Fibroblast of skin of right quadriceps (primary cell): ENCODE measurements around the gene SFTPD.

Experiments
- DNase-seq: peaks from one replicate; pipeline ENCODE4 v3.0.0-alpha.2; 2013

SFTPD gene

DNA sequence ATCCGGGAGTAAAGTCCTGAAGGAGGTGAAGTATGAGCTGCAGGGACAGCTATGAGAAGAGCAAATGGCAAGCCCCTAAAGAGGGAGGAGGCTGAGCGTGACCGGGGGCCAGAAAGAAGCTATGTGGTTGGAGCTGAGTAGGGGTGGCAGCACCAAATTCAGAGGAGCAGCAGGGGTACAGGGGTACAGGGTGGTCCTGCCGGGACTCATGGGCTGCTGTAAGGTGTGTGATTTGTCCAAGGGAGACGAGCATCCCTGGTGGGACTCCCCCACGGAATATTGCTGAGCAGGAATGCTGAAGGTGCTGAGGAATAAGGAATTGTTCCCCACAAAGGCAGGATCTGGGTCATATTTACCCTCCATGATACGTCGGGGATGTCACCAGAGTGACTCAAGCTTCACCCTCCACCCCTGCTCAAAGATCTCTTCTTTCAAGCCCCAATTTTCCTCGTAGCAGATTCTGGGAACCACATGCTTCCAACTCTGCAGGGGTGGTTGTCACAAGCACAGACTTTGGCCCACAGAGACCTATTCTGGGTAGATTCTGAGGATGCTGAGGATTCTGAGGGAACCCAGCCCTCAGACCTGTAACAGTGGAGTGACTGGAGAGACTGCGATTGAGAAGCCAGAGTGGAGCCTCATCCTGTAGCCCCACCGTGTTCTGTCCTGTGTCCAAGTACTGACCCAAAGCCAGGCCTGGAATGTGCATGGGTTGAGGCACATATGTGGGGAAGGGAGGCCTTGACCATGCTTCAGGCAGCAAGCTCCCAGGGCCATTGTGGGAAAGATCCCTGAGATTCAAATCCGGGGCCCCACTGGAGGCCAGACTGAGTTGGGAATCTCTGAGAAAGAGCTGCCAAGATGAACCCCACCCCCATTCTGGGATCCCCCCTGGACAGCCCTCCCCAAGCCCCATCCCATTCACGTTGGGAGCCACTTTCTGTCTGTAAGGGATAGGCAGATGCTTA is 4.2 kb downstream of the SFTPD start:
- no peak for DNase-seq

DNA sequence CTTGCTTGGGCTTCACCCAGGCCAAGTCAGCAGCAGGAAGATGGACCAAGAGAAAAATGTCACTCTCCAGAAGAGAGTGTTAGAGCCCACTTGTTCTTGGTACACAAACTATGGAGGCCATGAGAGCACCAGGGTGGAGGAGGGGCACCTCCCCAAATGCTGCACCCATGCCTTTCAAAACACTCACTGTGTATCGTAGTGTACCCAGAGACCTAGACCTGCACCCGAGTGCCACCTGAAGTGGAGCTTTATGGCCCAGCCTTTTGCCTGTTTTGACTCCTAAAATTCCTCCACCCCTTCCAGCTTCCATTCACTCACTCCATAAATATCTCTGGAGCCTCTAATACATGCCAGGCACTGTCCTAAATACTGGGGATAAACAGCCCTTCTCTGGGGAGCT is 5.0 kb downstream of the SFTPD start:
- no peak for DNase-seq

DNA sequence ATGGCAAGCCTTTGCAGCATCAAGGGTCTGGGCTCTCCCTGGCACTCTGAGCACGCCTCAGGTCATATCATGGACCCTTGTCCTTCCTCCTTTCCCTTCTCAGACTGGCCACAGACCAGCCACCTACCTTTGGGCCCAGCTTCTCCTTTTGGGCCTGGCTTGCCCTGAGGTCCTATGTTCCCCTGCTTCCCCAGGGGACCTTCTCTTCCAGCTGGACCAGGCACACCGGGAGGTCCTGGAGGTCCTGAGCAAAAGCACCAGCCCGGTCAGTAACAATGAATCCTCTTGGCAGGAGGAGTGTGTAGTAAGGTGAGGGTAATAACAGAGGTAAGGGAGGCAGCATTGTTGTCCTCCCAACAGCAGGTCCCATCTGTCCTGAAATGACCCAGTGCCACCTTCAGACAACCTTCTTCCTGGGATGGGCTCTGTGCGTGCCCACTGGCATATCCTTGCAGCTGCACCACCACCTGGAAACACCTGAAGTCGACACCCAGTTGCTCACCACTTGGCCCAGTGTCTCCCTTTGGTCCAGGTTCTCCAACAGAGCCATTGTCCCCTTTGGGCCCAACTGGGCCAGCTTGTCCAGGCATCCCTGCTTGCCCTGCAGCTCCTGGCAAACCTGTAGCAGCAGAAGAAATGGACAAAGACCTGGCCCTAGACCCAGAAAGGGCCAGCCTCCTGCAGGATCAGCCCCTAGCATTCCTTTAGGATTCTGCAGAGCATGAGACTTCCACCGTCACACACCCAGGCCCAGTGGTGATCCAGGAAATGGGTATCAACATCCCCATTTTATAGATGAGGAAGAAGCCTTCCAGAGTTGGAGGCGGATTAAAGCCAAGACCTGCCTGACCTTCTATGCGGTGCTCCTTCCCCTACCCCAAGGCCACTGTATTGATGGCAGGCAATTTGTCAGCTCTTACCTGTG is 6.4 kb downstream of the SFTPD start:
- DNase-seq = no peak

DNA sequence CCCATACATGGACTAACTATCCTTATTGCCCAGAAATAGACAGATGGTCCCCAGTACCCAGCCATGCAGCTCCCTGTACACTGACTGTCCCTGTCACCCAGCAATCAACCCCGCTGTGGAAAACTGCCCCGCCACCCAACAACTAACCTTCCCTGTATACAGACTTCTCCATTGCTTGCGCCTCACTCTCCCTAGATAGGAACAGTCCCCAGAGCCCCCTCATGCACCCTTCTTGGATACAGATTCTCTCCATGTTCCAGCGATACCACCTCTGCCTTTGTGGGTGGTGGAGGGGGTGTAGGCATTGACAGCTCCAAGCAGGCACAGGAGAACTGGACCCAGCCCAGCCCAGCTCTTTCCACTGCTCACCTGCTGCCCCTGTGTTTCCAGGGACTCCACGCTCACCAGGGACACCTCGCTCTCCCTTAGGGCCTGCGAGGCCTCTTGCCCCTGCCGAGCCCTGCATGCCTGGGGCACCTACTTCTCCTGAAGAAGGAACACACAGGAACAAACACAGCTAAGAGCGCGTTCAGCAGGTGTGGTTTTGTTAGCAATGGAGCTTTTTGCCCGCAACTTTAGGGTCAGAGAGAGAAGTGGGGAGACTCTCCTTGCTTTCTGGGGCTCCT is 7.2 kb downstream of the SFTPD start:
- no peak for DNase-seq

DNA sequence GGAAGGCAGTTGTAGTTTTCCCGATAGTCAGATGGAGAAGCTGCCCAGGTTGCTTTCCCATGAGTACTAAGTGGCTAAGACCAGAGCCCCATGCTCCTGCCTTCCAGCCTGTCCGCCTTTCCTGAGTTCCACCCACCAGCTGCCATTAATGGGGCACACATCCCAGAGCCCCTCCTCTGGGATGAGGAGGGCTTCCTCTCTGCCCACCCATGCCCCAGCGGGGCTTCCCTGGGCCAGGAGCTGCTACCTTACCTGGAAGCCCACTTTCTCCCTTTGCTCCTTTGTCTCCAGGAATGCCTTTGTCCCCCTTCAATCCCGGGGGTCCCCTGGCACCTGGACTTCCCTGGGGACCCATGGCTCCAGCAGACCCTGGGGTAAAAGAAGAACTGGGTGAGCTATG is 7.8 kb downstream of the SFTPD start:
- DNase-seq = no peak

DNA sequence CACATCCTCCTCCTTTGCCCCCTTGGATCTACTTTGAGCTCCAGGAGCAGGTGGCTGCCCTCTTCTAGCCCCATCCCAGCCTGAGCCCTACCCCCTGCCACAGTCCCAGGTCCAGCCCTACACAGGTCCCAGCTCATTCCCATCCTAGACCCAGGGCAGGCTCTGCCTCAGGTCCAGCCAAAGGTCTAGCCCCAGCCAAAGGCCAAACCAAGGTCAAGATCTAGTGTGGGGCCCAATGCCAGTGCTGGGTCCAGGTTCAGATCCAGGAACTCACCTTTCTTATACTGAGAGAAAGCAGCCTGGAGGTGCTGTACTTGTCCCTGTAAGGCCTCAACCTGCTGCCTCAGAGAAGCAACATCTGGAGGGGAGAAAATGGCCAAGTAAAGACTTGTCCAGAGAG is 8.5 kb downstream of the SFTPD start:
- no peak for DNase-seq

DNA sequence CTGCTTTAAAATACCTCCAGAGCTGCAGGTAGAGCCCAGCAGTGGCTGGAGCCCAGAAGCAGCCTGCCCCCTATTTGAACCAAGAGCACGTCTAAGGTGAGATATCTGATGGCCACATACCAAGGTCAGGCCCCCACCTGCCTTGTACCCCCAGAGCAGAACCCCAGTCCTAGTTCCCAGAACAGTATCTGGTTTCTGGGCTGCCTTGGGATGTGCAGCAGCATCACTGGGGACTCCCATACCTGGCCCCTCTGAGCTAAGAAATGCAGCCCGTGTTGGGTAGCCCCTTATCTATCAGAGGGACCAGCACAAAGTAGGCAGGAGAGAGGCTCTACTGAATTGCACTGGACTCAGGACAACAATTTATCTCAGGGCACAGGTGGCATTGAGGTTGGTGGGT is 8.9 kb downstream of the SFTPD start:
- DNase-seq = no peak

DNA sequence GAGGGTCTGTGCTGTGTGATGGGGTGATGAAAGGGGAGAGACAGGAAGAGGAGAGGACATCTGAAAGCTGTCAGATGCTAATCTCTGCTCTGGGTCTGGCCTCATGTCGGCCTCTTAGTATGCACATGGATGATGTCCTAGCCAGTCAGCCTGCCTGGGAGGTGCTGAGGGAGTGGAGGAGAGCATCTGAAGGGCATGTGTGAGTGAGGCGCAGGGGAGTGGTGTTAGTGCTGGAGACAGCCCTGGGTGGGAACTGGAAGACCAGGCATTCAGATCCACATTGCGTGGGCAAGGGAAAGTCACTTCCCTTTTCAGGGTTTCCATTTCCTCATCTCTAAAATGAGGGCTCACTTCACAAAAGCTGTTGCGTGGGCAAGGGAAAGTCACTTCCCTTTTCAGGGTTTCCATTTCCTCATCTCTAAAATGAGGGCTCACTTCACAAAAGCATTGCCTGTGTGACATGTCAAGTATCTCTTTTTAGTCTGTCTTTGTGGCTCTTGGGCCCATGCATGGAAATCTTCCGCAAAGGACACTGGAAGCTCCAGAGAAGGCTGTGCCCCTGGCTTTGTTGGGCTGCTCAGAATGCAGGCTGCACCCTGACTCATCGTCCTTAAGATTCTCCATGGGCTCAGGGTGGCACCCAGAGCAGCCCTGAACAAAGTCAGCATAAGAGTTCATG is 10.0 kb downstream of the SFTPD start:
- no peak for DNase-seq

DNA sequence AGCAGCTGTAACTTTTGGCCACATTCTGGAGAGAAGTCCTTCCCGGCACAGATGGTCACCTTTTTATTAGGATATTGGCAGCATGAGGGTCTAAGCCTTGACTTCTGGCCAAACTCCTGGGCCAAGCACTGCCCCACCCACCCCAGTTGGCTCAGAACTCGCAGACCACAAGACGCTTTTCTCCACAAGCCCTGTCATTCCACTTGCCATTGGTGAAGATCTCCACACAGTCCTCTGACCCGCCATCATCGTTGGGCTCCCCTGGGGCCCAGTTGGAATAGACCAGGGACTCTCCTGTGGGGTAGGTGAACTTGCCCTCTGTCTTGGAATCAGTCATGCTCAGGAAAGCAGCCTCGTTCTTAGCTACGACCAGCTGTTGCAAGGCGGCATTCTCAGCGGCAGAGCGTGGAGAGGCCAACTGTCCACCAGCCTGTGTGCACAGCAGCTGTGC is 11.2 kb downstream of the SFTPD start:
- DNase-seq = no peak

DNA sequence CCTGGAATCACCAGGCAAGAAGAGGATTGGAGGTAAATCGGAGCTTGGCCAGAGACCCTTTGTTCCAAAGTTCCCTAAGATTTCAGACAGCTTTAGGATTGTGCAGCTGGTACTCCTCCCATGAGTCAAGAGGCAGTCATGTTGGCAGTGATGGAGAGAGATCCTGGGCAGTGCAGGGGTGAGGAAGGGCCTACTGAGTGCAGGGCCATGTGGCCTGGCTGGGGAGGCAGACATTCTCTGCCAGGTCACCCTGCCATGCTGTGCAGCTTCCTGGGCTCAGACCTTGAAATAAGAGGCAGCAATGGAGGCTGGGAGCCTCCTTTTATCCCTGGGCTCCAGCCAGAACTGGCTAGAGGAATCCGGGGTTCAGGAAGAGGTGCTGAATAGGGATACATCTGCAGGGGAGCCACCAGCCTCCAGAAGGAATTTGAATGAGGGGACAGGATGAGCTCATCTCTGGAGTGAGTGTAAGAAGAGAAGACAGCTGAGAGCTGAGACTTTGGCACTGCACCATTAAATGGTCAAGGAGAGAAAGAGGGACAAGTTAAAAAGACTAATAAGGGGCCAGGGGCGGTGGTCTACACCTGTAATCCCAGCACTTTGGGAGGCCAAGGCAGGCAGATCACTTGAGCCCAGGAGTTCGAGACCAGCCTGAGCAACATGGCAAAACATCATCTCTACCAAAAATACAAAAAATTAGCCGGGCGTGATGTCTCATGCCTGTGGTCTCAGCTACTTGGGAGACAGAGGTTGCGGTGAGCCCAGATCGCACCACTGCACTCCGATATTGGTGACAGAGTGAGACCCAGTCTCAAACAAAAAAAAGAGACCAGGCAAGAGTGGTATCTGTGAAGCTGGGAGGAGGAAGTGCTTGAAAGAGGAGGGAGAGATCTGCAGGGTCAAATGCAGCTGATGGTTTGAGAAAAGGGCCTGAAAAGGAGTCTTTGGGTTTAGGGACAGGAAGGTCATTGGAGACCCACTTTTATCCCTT is 12.0 kb downstream of the SFTPD start:
- no peak for DNase-seq

DNA sequence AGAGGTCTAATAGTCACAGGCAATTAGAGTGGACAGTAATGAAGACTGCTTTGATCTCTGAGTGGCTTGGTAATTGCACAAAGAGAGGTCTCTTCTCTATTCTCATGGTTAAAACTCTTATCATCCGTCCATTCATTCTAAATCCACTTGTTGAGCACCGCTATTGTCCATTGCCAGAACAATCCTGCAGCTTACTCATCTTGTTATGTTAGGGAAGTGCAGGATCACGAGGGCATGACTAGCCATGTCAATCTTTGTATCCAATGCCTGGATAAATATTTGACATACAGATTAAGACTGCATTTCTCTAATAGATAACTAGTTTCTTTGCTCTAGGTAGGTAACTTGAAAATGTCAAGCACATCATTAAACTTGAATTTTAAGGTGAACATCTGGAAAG is 14.9 kb downstream of the SFTPD start:
- no peak for DNase-seq

DNA sequence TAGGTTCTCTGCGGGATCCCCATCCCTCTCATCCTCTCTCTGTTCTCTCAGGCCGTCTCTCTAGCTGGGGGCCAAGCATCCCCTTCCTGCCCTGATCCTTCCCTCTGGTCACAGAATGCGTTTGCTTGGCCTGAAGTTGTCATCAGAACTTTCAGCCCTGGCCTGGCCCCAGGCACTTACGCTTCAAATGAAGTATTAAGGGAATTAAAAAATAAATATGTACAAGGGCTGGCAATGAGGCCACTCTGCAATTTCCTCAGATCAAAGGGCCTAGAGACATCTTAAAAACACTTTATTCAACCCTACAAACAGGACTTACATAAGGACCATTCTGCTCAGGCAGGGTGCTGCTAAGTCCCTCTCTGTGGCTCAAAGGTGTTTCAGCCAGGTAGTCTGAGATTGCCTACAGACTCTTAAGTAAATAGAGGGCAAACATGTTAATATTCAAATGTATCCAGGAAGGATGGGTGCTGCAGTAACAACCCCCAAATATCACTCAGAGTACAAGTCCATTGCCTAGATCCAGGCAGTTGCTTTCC is 16.0 kb downstream of the SFTPD start:
- no peak for DNase-seq

DNA sequence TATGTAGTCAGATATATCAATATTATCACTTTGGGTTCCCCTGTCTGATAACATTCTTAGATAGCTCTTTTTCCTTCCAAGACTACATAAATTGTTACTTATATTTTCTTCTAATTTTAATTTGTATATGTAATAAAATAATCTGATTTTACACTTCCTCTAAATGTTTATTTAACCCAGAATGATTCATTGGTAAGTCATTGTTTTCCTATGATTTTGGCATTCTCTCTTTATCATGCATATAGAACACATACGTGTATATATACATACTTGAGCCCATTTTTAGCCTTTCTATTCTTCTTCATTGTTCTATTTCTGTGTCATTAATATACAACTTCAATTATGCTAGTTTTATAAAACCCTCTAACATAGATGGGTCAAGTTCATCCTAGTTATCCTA is 16.6 kb downstream of the SFTPD start:
- DNase-seq = no peak

DNA sequence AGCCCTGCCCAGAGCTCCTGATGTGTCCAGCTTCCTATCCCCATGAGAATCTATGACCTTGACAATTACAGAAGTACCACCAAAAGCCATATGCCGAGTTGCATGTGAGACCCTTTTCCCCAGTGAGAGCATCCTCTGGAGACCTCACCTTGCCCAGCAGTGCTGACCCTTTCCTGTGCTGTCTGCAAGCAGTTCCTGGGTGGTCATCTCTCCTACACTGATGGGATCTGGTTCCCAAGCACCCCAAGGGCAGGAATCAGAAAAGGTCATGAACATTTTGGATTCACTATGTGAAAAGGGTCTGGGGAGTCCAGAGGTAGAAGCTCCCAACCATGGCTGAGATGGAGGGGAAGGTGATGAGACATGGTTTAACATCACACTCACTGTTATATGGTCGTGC is 18.2 kb downstream of the SFTPD start:
- no peak for DNase-seq

DNA sequence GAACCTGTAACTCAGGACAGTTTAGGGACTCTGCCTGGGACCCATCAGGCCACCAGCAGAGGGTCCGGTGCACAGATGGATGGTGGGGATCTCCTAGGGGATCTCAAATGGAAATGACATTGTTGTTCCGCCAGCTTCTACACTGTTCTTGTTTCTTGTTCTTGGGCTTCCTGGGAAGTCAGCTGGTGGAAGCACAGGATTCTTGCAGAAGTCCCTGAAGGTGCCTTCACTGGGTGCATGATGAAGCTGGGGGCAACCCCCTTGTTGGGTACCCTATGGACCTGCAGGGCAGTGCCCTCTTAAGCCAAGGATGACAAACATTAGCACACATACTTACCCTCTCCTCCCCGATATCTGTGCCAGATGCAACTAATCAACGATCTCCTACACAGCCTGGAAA is 18.6 kb downstream of the SFTPD start:
- DNase-seq = no peak

DNA sequence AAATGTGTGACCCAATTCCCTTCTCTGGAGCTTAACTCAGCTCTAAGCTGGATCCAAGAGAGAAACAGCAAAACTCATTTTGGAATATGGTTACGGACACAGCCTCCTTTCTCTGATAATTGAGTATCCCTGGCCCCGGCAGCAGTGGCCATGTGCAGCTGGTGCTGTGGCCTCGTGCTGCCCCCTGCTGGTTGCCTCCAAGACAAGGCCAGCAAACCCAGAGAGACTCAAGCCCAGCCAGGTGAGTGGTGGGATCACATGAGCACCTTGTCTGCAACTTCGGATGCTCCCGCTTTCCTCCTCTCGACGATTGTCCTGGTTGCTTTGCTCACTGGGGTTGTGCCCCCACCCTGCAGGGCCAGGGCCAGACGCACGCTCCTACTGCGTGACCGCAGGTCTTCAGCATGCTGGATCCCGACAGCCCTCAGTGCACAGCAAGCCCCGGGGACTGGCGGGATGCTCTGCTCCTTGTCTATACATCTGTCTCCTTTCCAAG is 19.4 kb downstream of the SFTPD start:
- peak; percentile 60 for DNase-seq

DNA sequence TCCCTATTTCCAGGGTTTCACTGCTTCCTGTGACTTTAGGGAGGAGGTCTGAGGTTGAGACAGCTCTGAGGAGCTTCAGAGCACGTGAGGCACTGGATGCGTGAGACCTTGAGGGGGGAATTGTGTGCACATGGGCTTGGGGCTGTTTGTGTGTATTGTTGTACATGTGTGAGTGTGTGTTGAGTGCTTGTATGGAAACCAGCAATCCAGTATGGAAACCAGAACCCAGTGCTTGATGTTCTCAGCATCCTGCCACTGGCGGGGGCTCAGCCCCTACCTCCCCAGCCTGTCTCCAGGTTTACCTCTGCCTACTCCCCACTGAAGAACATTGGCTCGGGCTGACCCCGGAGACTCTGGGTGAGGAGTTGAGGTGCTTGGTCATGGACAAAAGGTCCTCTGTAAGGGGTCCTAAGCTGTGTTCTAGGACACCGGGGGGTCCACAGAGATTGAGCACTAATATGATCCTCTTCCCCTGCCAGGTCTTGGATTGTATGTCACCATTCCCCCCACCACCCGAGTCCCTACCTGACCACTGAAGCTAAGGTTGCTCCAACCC is 20.8 kb downstream of the SFTPD start:
- no peak for DNase-seq

DNA sequence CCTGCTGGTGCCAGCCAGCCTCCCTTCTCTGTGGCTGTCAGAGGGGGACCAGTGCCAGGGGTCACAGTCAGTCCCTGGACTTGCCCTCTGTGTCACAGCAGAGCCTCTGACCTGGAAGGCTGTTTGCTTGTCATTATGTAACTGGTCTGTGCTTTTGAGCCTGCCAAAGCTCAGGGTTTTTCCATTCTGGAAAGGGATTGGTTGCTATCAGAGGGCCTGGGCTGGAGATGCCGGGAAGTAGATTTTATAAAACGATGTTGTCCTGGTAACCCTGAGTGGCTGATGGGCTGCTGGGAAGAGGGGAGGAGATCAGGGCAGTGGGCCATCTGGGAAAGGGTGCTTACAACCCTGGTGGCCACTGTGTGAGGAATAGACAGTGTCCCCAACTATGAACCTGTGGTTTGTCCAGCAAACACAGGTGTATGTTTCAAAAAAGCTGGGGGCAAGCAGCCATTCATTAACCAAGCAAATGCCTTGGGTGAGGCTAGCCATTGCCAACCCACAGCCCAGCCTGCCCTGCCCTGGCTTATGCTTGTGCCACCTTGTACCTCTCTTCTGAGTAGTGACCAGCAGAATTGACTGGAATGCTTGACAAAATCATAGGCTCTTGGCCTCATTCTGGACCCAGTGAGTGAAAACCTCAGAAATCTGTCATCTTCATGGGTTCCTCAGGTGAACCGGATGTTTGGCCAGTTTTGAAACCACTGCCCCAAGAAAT is 21.6 kb downstream of the SFTPD start:
- DNase-seq = no peak

DNA sequence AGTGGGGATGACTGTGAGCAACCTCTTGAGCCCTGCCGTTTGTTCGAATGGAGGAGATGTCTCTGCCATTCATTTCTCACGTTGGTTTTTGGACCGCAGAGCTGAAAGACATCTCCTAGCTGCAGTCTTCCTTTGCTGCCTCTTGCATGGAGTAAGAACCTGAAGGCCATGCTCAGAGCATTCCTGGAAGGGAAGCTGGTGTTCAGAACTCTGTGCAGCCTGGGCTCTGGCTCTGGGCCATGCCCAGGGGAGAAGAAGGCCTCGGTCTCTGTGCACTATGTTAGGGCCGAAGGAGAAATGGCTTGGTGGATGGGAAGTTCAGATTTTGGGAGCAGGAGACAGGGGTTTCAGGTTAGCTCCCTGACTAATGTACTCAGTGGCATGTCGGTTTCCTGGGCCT is 22.9 kb downstream of the SFTPD start:
- no peak for DNase-seq

DNA sequence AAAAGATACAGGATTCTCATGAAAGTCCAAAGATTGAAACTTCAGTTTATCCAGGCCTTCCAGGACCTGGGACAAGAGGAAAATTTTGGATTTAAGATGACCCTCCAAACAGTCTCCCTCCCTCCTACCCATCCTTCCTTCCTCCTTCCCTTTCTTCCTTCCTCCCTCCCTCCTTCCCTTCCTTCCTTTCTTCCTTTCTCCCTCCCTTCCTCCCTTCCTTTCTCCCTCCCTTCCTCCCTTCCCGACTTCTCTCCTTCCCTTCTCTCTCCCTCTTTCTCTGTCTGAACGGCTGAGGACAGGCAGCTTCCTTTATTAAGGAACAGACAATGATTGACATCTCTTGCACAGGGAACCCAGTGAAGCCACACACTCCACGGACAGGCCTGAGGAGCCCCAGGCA is 23.3 kb downstream of the SFTPD start:
- no peak for DNase-seq
